NCI-H128 (cell line): Measurements from ENCODE around the gene POLL.
A peak's percentile ranks its signal among the peaks of the same experiment; 100 is the strongest.
"Not testable (repeated sequence)": the region's sequence is repeated elsewhere in the genome, so short reads cannot be mapped to it uniquely, and the experiment has no call there.

Source experiments
- DNase-seq: peaks from one replicate; lab custom pipeline; 2025; ENCODE audit not compliant: unreplicated experiment; lab: John Stamatoyannopoulos, UW

Gene POLL

DNA sequence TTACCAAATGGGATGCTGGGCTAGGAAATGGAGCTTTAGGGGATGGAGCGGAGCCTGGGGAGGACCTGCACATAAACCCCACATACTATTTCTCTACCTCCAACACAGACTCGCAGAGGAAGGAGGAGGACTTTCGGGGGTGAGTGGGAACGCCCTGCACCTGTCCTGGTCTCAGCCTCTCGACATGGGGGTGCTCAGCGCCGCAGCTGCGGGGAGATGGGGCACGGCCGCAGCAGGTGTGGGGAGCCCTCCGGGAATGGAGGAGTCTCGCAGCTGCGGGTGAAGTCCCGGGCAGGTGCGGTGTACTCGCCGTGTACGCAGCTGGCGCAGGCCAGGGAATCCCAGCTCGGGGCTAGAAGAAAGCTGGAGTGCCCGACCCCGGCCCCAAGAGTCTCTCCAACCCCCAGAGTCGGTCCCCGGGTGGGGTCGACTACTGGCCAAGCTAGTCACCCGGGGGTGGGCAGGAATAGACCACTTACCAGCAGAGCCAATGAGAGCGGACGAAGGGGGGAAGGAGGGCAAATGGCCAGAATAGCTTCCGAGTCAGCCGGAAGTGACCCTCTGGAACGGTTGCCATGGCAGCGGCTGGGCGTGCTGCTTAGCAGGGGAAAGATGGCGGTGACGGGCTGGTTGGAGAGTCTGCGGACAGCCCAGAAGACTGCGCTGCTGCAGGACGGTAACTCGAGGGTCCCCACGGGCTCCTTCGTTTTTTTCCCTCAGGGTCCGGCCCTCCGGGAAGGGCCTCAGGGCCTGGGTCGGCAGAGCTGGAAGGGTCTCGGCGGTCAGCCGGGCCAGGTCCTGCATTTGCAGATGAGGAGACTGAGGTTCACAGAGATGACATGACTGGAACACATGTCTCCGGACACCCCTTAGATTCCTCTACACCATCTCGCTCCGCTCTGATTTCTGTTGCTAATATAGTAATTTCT is at the start of gene POLL, which contains the start of gene DPCD:
TSS of gene POLL (minus strand) at position 533 of the 929 bp plus-strand sequence. CDS start 897 bp downstream, outside the sequence.
TSS of gene DPCD (plus strand) at position 597 of the 929 bp plus-strand sequence. CDS start at position 613, 16 bp downstream.
- peak; percentile 78 for DNase-seq

- not testable (repeated sequence) for DNase-seq
Measured at GRCh38 chr10:101633510-101633909, 45.5 kb upstream of the POLL start.

DNA sequence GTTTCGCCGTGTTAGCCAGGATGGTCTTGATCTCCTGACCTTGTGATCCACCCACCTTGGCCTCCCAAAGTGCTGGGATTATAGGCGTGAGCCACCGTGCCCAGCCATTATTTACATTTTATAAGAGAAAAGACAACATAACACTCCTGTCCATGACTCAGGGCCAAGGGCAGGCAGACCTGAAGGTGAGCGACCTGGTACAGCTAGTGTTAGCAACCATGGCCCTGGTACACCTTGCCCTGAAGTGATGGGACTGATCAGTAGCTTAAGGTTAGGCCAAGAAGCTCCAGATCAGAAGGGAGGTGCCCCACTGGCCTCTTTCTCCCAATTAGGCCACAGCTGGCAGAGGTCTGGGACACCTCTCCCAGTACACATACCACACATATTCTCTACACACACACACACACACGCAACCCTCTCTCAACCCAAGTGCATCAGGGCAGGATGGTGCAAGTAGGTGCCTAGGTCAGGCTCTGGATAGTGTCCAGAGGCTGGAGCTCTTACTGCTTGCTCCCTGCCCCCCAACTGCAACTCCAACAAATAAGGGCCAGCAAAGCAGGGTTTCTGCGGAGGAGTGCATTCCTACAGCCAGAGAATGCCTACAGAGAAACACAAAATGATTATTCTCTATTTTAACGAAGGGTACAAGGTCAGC is 43.9 kb upstream of the POLL start:
- no peak for DNase-seq

GRCh38 chr10:101630633-101630920 is 42.5 kb upstream of the POLL start:
- no peak for DNase-seq

DNA sequence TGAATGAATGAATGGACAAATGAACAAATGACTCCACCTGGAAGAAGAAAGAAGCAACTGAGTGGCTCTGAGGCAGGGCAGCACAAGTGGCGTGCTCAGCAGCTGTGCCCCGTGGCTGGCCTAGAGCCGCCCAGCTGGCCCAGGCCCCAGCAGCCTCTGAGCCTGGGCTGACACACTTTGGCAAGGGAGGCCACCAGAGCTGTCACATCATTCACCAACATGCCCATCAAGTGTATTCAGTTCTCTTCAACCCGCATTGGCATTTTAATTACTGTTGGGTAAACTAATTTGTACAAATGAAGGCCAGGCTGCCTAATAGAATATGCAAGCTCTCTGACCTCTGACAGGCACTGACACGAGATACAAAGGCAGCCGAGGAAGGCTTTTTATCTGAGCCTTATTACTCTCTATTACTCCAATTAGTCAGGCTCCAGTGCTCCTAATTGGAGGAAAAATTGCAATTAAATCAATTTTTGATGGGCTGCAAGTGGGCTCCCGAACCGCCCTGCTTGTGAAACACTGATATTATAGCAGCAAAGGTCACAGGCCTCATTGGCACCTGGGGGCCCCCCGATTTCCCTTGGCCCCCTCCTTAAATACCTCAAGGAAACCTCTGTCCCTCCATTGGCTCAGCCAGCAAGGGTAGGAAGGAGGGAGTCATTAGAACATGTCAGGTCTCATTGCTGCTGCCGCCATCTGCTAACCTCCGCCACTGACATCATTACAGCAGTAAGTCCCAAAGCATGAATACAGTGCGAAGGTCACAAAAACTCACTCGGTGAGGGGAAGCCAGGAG is 42.0 kb upstream of the POLL start:
- no peak for DNase-seq

DNA sequence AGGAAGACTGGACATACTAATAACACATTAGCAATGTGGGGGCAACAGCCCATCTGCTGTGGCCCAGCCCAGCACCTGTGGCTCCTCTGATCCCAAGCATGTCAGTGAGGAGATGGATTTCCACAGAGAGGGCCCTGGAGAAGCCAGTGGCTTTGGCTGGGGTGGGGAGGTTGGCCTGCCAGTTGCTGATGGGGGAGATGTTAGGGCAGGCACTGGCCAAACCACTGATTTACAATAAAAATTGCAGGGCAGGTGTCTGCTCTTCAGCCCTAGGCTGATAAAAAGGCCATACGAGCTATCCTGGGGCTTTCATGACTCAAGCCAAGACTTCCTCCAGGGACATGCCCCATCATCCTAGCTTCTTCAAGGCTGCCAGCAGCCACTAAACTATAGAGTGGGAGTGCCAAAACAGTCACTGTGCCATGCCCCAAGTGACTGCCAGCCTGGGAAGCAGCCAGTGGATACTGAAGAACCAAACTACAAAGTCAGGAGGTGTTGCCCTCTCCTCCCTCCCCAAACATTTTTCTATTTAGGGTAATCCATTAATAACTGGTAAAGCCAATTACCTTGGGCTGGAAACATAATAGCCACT is 37.9 kb upstream of the POLL start:
- no peak for DNase-seq

GRCh38 chr10:101624526-101625102 is 36.6 kb upstream of the POLL start:
- no peak for DNase-seq

DNA sequence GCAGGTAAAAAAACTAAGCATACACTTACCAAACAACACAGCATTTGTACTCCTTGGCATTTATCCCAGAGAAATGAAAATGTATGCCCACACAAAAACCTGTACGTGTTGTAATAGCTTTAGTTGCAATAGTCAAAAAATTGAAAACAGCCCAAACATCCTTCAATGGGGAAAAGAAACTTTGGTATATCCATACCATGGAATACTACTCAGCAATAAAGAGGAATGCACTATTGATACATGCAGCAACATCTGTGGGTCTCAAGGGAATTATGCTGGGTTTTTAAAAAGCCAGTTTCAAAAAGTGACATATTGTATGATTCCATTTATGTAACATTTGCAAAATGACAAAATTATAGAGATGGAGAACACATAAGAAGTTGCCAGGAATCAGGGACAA is 35.5 kb upstream of the POLL start:
- DNase-seq, result no peak

DNA sequence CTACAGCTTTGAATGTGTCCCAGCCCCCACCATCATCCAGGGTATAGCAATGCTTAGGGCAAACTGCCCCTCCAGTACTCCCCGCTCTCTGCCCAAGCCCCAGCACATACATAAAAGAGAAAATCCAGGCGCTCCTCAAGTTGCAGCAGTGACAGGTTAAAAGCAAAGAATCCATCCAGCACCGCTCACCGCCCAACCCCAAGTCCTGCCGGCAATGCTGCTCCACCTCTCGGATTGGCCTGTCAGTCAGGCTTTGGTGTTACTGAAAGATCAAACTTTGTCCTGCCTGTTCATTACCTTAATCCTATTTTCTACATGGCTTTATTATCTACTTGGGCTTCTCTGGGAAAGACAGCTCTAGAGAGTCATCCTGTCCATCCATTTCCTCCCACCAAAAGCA is 31.9 kb upstream of the POLL start:
- no peak for DNase-seq

GRCh38 chr10:101618871-101619270 is 30.8 kb upstream of the POLL start:
- DNase-seq, result no peak

- DNase-seq, result no peak
Measured at GRCh38 chr10:101617824-101618568, 29.9 kb upstream of the POLL start.

- no peak for DNase-seq
Measured at GRCh38 chr10:101617102-101617823, 29.2 kb upstream of the POLL start.

GRCh38 chr10:101616415-101617101 is 28.5 kb upstream of the POLL start:
- DNase-seq, result no peak

DNA sequence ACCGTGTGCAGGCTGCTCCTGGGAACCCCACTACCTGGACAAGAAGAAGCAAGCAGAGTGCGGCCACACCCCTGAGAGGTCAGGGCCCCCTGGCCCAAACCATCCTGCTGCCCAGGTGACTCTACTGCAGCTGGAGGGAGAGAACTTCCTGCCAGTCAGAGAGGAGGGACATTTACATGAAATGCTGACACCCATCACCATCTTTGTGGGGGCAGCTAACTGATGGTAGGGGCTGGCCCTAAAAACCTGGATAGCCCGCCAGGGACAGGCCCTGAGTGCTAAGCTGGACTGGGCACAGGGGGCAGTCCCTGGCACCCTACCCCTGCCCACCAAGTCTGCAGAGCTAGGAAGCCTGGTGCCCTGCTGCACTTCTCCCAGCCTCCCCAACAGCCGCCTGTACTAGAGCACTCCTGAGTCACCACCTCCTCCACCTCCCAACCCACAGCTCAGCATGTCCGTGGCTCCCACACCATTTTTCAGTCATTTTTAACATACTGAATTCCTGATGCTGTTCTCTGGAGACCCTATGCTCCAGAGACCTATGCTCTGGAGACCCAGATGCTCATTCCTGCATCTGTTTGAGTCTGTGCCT is 27.6 kb upstream of the POLL start:
- no peak for DNase-seq

GRCh38 chr10:101614663-101615524 is 26.8 kb upstream of the POLL start:
- DNase-seq, result no peak

DNA sequence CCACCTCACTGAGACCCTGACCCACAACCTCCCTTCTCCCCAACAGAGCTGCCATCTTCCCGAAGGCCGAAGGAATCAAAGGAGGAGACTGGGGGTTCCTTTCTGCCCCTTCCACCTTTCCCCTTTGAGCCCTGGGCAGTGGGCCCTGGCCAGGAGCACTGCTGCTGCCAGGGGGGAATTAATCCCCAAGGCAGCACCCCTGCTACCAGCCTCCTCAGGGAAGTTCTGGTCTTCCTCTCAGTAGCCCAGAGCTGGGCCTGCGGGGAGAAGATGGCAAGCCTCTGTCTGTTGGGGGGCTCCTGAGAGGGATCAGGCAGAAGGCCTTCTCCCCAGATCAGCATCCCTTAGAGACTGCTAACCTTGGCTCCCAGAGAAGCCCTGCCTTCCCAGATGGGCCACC is 25.6 kb upstream of the POLL start:
- DNase-seq, result no peak

DNA sequence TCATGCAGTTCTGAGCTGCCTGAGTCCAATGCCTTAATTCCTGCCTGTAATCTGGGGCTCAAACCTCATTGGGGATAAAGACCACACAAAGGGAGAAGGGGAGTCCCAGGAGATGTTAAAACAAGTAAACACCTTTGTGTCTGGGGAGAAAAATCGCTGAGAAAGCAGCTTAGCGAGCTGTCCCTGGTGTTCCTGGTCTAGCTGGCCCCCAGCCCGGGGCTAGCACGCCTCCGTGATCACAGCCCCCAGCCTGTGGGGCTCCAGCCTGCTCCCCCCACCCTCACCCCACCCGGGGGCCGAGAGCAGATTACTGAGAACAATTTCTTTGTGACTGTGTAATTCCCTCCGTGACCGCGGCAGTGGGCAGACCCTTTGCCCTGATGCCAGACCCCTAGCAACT is 24.8 kb upstream of the POLL start:
- DNase-seq, result no peak

GRCh38 chr10:101612086-101612485 is 24.0 kb upstream of the POLL start:
- no peak for DNase-seq
